NCI-H2029 (cell line): ENCODE measurements around the gene TPST2.

Experiments
- DNase-seq: peaks from one replicate; lab custom pipeline; 2025; lab: John Stamatoyannopoulos, UW

TPST2 gene

DNA sequence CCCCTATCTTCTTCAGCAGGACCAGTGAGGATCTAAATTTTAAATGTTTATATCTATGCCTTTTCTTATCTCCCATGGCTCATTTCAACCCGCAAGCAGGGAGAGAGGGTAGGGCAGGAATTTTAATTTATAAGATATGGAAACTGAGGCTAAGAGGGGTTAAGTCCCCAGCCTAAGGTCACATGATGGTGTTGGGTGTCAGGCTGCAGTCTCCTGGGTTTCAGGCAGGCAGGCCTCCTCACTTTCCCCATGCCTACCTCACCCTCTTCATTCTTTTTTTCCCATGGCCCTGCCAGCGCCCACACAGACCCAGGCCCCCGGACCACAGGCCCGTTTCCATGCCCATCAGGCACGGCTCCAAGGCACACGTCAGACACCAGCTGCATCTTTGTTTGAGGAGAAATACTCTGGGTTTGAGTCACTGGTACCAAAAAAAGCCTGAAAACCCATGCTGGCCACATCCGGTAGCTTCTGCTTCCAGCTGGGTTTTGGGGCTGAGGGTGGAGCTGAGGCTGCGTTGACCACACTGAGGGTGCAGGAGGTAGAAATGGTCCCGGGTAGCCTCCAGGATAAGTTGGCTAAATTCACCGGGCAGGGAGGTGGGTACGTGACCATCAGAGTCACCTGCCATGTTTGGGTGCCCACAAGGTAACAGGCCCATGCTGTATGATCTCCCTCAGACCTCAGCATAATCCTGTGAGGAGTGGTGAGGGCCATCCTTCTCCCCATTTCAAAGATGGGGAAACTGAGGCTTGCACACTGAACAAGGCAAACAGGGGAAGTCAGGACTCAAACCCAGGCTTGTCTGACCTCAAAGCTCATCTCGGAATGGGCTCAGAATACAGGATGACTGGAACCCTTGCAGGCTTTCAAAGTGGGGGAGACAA is 20.4 kb upstream of the TPST2 start:
- no peak for DNase-seq

DNA sequence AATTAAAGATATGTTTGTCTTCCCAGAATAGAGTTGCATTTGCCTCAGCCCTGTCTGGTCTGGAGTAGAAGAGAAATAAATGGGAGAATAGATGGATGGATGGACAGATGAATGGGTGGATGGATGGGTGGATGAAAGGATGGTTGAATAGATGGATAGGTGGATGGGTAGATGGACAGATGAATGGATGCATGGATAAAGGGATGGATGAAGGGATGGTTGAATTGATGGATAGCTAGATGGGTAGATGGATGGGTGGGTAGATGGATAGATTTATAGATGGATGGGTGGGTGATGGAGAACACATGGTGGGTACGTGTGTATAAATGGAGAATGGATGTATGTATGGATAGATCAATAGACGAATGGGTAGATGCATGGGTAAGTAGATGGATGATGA is 19.4 kb upstream of the TPST2 start:
- DNase-seq: no peak

GRCh38 chr22:26608129-26608528 is 18.2 kb upstream of the TPST2 start:
- DNase-seq: no peak

GRCh38 chr22:26606611-26607010 is 16.7 kb upstream of the TPST2 start:
- no peak for DNase-seq

DNA sequence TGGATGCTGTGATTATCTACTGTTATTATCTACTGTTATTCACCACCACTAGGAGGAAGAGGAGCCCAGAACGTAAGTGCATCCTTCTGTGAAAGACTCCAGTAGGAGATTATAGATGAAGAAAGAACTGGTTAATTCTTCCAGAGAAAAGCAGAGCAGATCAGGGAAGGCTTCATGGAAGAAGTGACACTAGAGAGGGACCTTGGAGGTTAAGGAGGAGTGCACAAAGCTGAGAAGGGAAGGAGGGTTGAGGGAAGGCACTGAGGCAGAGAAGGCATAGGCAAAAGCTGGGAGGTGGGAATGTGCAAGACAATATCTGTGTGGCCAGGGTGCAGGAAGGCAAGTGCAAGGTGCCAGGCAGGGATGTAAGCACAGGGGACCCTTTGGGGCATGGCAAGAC is 14.4 kb upstream of the TPST2 start:
- DNase-seq: no peak

DNA sequence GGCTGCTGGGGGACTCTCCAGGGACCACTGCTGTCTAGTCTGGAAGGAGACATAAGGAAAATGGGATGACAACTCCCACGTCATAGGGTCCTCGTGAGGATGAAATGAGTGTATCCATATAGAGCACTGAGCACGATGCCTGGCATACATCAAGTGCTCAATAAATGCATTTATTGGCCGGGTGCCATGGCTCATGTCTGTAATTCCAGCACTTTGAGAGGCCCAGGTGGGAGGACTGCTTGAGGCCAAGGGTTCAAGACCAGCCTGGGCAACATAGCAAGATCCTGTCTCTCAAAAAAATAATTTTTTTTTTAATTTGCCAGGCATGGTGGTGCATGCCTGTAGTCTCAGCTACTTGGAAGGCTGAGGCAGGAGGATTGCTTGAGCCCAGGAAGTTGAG is 12.2 kb upstream of the TPST2 start:
- DNase-seq: no peak

GRCh38 chr22:26601726-26602125 is 11.8 kb upstream of the TPST2 start:
- no peak for DNase-seq

GRCh38 chr22:26599505-26599904 is 9.6 kb upstream of the TPST2 start:
- no peak for DNase-seq

- no peak for DNase-seq
Observed at GRCh38 chr22:26597480-26597879, 7.5 kb upstream of the TPST2 start.

DNA sequence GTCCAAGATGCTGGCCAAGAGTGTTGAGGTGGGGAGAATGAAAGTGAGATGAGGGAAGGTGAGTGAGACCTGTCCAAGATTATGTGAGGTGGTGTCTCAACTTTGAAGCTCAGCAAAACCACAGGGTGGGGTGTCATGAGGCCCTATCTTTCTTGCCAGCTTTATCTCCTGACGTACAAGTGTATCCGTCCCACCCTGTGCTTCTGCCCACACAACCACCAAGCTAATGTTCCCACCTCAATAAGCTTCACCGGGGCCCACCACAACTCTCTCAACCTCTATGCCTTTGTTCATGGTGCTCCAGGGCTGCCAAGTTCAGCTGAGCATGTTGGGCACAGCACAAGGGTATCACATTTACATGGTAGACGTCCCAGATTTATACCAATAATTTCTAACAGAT is 7.1 kb upstream of the TPST2 start:
- no peak for DNase-seq

- DNase-seq: no peak
Observed at GRCh38 chr22:26593763-26594162, 3.8 kb upstream of the TPST2 start.

DNA sequence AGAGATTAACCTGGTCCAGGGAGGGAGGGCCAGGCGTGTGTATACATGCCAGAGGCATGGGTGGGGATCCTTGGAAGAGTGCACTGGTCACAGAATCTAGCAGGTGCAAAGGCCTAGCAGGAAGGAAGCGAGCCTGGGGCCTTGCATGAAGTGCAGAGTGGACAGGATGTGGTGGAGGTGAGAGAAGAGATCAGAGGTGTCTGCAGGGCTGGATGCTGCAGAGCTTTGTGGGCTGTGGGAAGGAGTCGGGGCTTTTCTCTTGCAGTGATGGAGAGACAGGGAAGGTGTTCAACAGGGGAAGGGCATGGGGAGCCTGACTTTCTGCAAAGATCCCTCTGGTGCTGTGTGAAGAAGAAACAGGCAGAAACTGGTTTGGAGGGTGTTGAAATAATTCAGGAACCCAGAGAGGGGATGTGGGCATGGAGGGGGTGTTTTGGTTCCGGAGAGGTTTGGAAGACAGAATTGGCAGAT is 2.5 kb upstream of the TPST2 start:
- DNase-seq: no peak

DNA sequence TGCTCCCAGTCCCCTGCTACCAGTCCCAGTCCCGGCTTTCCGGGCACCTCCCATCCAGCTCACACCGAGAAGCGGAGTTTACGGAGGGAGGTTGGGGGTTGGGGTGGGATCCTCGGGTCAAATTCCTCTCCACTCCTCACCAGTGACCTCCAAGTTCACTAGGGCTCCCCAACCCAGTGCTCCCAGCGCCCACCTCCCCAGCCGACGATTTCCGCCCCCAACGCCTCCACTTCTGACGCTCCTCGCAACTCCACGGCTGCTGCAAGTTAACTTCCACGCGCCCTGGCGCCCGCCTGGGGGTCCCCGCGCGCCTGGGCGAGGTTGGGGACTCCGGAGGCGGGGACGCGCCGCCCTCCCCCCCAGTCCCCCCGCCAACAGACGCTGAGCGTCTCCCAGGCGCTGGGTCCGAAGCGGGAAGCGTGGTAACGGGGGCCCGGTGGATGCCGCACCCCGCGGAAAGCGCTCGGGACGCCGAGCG is 526 bp downstream of the TPST2 start:
- DNase-seq: no peak

GRCh38 chr22:26588729-26589366 is 1.1 kb downstream of the TPST2 start:
- DNase-seq: no peak

DNA sequence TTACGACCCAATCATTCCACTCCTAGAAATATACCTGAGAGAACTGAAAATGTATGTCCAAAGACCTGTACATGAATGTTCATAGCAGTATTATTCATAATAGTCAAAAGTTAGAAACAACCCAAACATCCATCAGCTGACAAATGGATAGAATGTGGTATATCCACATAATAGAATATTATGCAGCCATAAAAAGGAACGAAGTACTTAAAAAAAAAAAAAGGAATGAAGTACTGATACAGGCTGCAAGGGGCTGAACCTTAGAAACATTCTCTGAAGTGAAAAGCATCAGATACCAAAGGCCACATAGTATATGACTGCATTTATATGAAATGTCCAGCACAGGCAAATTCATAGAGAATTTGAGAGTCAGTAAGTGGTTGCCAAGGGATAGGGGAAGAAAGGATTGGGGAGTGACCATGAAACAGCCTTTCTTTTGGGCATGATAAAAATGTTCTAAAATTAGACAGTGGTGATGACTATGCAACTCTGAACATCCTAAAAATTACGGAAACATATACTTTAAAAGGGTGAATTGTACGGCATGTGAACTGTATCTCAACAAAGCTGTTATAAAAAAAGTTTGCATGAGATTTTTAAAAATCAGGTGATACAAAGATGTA is 1.8 kb downstream of the TPST2 start:
- DNase-seq: no peak

DNA sequence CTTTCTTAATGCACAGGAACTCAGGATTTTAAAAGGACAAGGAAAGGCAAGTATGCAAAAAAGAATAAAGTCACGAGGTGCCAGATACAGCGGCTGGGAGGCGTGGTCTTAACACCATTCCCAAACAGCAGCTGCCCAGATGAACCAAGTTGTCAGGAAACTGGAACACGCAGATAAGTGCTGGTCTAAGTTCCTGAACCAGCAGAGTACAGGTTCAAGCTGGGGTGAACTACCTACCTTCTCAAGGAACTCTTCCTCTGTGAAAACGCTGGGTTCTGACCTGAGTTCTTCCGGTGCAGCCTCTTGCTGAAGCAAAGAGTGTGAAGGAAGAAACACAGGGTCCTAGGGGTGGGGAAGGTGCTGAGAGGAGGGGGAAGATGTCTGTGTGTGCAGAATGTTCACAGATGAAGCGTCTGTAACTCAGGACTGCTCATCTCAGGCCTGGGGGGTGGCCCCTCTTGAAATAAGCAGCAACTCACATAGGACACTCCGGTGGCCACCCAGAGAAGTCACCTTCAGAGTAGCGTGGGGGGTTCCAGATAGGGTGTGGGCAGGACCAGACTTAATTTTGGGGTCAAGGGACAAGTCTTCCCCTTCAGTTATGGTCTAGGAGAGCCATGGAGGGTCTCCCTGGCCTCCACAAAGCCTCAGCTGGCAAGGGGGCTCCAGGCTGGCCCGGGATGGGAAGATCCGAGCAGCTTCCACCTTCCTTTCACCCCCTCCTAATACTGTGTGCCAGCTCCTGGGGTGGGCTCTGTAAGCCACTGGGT is 3.2 kb downstream of the TPST2 start:
- DNase-seq: no peak

- DNase-seq: no peak
Observed at GRCh38 chr22:26585104-26585790, 4.7 kb downstream of the TPST2 start.

DNA sequence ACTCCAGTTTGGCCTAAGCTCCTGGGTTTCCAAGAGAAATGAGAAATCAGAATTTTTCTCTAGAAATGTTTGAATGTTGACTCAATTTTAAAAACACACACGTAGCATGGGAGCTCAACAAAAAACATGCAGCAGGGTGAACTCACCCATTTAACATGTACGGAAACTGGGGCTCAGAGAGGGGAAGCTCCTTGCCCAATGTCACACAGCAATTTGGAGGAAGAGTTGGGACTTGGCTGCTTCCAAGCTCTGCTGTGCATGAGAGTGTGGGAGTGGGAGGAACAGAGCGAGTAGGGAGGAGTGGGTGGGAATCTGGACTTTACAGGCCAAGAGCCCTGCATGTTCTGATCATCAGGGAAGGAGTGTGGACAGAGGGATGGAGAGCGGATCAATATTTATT is 5.9 kb downstream of the TPST2 start:
- no peak for DNase-seq

- no peak for DNase-seq
Observed at GRCh38 chr22:26581633-26582168, 8.2 kb downstream of the TPST2 start.

- no peak for DNase-seq
Observed at GRCh38 chr22:26581026-26581425, 8.9 kb downstream of the TPST2 start.

DNA sequence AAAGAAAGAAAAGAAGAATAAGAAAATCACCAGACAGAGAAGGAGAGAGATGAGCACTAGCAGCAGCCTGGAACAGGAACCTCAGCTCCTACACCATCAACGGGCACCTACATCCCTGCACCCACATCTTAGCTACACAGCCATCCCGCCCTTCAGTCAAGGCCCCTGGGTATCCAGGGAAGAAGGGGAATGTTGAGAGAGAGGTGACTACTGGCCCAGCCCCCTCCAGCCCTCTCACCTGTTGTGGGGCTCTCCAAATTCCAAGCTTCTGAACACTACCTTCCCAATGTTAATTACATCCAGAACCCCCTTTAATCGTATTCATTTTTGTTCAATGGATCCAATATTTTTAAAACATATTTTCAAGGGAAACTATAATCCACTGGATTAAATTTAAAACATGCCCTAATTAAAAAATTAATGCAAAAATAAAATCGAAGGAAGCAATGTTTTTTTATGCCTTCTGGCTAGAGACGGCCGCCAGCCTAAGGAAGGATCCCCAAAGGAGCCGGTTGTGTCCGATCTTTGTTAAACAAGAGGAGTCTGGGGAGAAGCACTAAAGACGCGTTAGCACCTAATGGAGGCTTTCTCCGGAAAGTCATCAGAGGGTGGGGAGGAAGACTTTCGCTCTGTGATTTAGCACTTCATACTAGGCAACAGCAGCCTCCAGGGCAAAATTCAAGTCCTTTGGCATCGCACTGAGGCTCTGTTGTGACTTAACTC is 9.5 kb downstream of the TPST2 start:
- no peak for DNase-seq
